Sigmoid colon (tissue), 7 donors: ENCODE results near the gene CSF3R. TPM values are rescaled to one million over a fixed set of nuclear protein-coding genes. Genes with fewer than 3 reads are reported as not detected.

Experiments used
- DNase-seq: peaks from one replicate; pipeline ENCODE4 v3.0.0-alpha.2; 2019
- H3K27ac ChIP-seq, 4 donors: fragments of 200-600 bp; sonication (generic); one replicate each; pipeline ENCODE4 v1.5.1; 2016 to 2019; ENCODE audit warnings: mild to moderate bottlenecking in 1 of 4
- H3K27me3 ChIP-seq, 3 donors: fragments of 200-600 bp; sonication (generic); one replicate each; pipeline ENCODE4 v1.5.1; 2019; ENCODE audit warnings: mild to moderate bottlenecking in 1 of 3
- H3K36me3 ChIP-seq, 4 donors: fragments of 200-600 bp; sonication (generic); one replicate each; pipeline ENCODE4 v1.5.1; 2016 to 2019
- H3K4me1 ChIP-seq, 4 donors: fragments of 200-600 bp; sonication (generic); one replicate each; pipeline ENCODE4 v1.5.1; 2017 to 2019
- H3K4me3 ChIP-seq, 4 donors: fragments of 200-600 bp; sonication (generic); one replicate each; pipeline ENCODE4 v1.5.1; 2017 to 2019; ENCODE audit warnings: mild to moderate bottlenecking in 2 of 4, moderate library complexity in 1 of 4
- H3K9me3 ChIP-seq, 4 donors: fragments of 200-600 bp in 3 of 4; sonication (generic) in 3 of 4; one replicate each; pipeline versions ENCODE4 v1.5.1 to v1.6.1; 2013 to 2019
- CTCF ChIP-seq, 4 experiments: fragments of 450-650 bp in 3 of 4; fragments of 200-600 bp in 1 of 4; IDR thresholded peaks; one replicate each; pipeline ENCODE4 v1.5.1; 2016 to 2019; ENCODE audit warnings: antibody characterized with exemption in 4 of 4, mild to moderate bottlenecking in 3 of 4, moderate library complexity in 2 of 4
- EP300 ChIP-seq, 4 donors: sonication (generic); formaldehyde crosslinking; IDR thresholded peaks; one replicate each; pipeline ENCODE4 v1.6.1; 2017; ENCODE audit warnings: antibody characterized with exemption in 4 of 4
- POLR2A ChIP-seq, 2 donors: fragments of 450-650 bp; IDR thresholded peaks; one replicate each; pipeline ENCODE4 v1.6.1; 2016; ENCODE audit warnings: antibody characterized with exemption in 2 of 2, mild to moderate bottlenecking in 2 of 2, moderate library complexity in 2 of 2
- POLR2AphosphoS5 ChIP-seq, 4 donors: sonication (generic); formaldehyde crosslinking; IDR thresholded peaks; one replicate each; pipeline ENCODE4 v1.6.1; 2017; ENCODE audit warnings: antibody characterized with exemption in 4 of 4
- WGBS, 2 donors: extraction: QIAGEN DNeasy Blood & Tissue Kit; methylation state at CpG; one replicate each; pipeline ENCODE4 v1.1.7; 2013; 5-methylcytosine and 5-hydroxymethylcytosine counted together
- intact Hi-C: fragments of 100-400 bp; cut with DNase I; formaldehyde crosslinking; loops from one replicate; pipeline ENCODE4 v1.15.1; 2023
- polyA plus RNA-seq, 3 donors: library from polyadenylated mRNA; stranded (reverse); fragments of 200-250 nt; gene quantifications; one replicate each; pipeline ENCODE4 v1.2.3, GENCODE V29; 2013
- small RNA-seq, 3 donors: library from RNA; depleted of rRNA; stranded (forward); fragments of <200 nt; gene quantifications; one replicate each; pipeline ENCODE3, GENCODE V24; 2016
- total RNA-seq, 4 donors: library from RNA; depleted of rRNA; stranded (reverse); fragments of >200 nt; gene quantifications; one replicate each; pipeline ENCODE4 v1.1.0, GENCODE V29; 2016
- donor health status: healthy with polysubstance abuse.
- donor health status: Bipolar disorder and iron deficiency.
- donor health status: healthy.

Gene CSF3R
- total and polyA plus RNA-seq, 7 donors, result 3.9 to 9.1 (median 7.5) TPM

- intact Hi-C loops, result loop anchor here (2.0 kb wide), 1 partner anchor 50 kb away; no protein-coding TSS in a partner anchor
- Histone ChIP-seq H3K27ac (no peak overlapping the region), H3K36me3 (peaks cover 0 to 41% (median 9%) of the 10 kb centered on the region in 4 donors), H3K4me3 (no peak overlapping the region), H3K4me1 (peaks cover 0 to 7% (median 5%) of the 10 kb centered on the region in 4 donors), H3K9me3 (no peaks in the 10 kb centered on the region), H3K27me3 (no peaks in the 10 kb centered on the region)
- DNase-seq, result no peak
- WGBS, 2 donors, result 89 to 91% methylated on average over 3 of the region's 3 CpGs
- no peak for TF ChIP-seq EP300 (IDR thresholded peaks at IDR 0.05)
Observed at GRCh38 chr1:36419140-36419539, 63.6 kb downstream of the CSF3R start.

GRCh38 chr1:36417931-36418330 is 64.8 kb downstream of the CSF3R start:
- Histone ChIP-seq H3K9me3 (no peaks in the 10 kb centered on the region), H3K27ac (no peak overlapping the region), H3K4me1 (peaks cover 0 to 7% (median 5%) of the 10 kb centered on the region in 4 donors), H3K27me3 (no peaks in the 10 kb centered on the region), H3K4me3 (no peak overlapping the region), H3K36me3 (peaks cover 0 to 32% (median 9%) of the 10 kb centered on the region in 4 donors)
- no peak for DNase-seq
- WGBS, 2 donors, result 92 to 94% methylated on average over 9 of the region's 9 CpGs
- intact Hi-C loops, result loop anchor here (2.0 kb wide), 1 partner anchor 49 kb away; no protein-coding TSS in a partner anchor
- no peak for TF ChIP-seq POLR2A (IDR thresholded peaks at IDR 0.05)
- no peak for TF ChIP-seq CTCF (IDR thresholded peaks at IDR 0.05)
- TF ChIP-seq POLR2AphosphoS5 (IDR thresholded peaks at IDR 0.05), result no peak
- TF ChIP-seq EP300 (IDR thresholded peaks at IDR 0.05), result no peak

Small RNAs within 50 kb of the gene (small RNA-seq; reads per million reads assigned to genes)
- gene SNORA63C, result 0.29 to 1.4 (median 0.90) reads per million in 3 donors

Other genes starting within 250 kb of the CSF3R start
- 1 to 10 TPM in 2 of 4 donors, under 1 TPM in 2; 0.16 to 3.0 (median 1.0) TPM for gene SH3D21, start 176.5 kb downstream of the CSF3R start, total RNA-seq
- 1 to 10 TPM; 1.8 to 7.4 (median 5.8) TPM for gene SH3D21, start 176.5 kb downstream of the CSF3R start, polyA plus RNA-seq
- 100 to 1,000 TPM in 1 of 4 donors, 10 to 100 TPM in 3; 46.7 to 102 (median 71.0) TPM for gene EVA1B, start 159.3 kb downstream of the CSF3R start, total RNA-seq
- 10 to 100 TPM in 2 of 3 donors, 1 to 10 TPM in 1; 5.8 to 18.0 (median 17.2) TPM for gene EVA1B, start 159.3 kb downstream of the CSF3R start, polyA plus RNA-seq
- gene STK40, start 97.0 kb downstream of the CSF3R start, total RNA-seq, result 10 to 100 TPM; 37.1 to 49.4 (median 43.5) TPM
- gene STK40, start 97.0 kb downstream of the CSF3R start, polyA plus RNA-seq, result 10 to 100 TPM; 27.6 to 55.6 (median 40.7) TPM
- 100 to 1,000 TPM in 2 of 4 donors, 10 to 100 TPM in 2; 56.6 to 114 (median 90.0) TPM for gene LSM10, start 85.0 kb downstream of the CSF3R start, total RNA-seq
- gene LSM10, start 85.0 kb downstream of the CSF3R start, polyA plus RNA-seq, result 10 to 100 TPM; 50.5 to 51.3 (median 50.9) TPM
- gene OSCP1, start 32.5 kb downstream of the CSF3R start, total RNA-seq, result 10 to 100 TPM; 10.2 to 15.3 (median 10.7) TPM
- 1 to 10 TPM in 2 of 3 donors, not detected in 1; 1.8 to 3.7 TPM for gene OSCP1, start 32.5 kb downstream of the CSF3R start, polyA plus RNA-seq
- gene MRPS15, start 18.5 kb downstream of the CSF3R start, total RNA-seq, result 100 to 1,000 TPM in 1 of 4 donors, 10 to 100 TPM in 3; 70.3 to 115 (median 79.0) TPM
- gene MRPS15, start 18.5 kb downstream of the CSF3R start, polyA plus RNA-seq, result 100 to 1,000 TPM in 2 of 3 donors, 10 to 100 TPM in 1; 81.1 to 103 (median 103) TPM